ENCODE measurements around the gene HDGFL2. TPM values are rescaled to one million over a fixed set of nuclear protein-coding genes. Genes with fewer than 3 reads are reported as not detected.

HDGFL2 gene
- total and polyA plus RNA-seq, 10 of the 15 experiments (the other 5 are each of a cell fraction or from before 2014, with no cell fraction given): 0.16 to 56.9 (median 25.3) TPM

DNA sequence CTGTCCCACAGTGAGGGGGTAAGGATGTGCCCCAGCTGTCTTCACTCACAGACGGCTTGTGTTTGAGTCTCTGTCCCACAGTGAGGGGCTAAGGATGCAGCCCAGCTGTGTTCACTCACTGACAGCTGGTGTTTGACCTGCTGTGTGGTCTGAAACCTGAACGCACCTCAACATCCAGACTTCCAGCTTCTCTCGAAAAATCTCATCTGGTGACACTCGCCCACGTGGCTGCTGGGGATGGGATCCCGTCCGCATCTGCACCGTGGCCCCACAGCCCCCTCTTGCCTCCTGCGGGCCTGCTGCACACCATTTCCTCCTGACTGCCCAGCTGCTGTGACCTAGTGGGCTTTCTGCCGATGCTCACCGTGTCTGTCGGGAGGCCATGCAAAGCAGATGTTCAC, 42.3 kb upstream of the HDGFL2 start:
- no TSS peak for BruUV-seq (replicated peaks)
- Histone ChIP-seq H3K9me3 (replicated peaks; ENCODE audit: control insufficient read depth, insufficient read depth, low read length) (no peaks in the 10 kb centered on the region), H3K36me3 (ENCODE audit: control insufficient read depth in 2 of 2, insufficient read depth in 2 of 2, low read length in 1 of 2) (peaks cover 18 to 34% of the 10 kb centered on the region in 2 experiments; a peak in 3 of 4 replicates), H3K27me3 (replicated peaks in 1 of 2; ENCODE audit: control insufficient read depth in 2 of 2, insufficient read depth in 2 of 2, low read length in 1 of 2) (no peaks in the 10 kb centered on the region), H3K79me2 (ENCODE audit: control insufficient read depth, insufficient read depth, low read length) (no peaks in the 10 kb centered on the region), H3K4me1 (ENCODE audit: control insufficient read depth, insufficient read depth, low read length) (peaks cover 21% of the 10 kb centered on the region), H3K4me2 (ENCODE audit: control insufficient read depth, insufficient read depth) (no peak overlapping the region), H3K4me3 (no peak overlapping the region), H4K20me1 (ENCODE audit: control insufficient read depth, insufficient read depth) (no peaks in the 10 kb centered on the region), H3K9ac (ENCODE audit: control insufficient read depth, insufficient read depth, low read length) (no peak overlapping the region), H3K27ac (ENCODE audit: control insufficient read depth, insufficient read depth) (no peak overlapping the region), H2AFZ (ENCODE audit: control insufficient read depth, low read depth, low read length) (no peak overlapping the region)
- RAD21 ChIA-PET (ENCODE audit: unreplicated experiment): no interaction called here
- no peak for FAIRE-seq
- no peak for DNase-seq (ENCODE audit: low read depth, low spot score)
- SMC1A ChIA-PET (ENCODE audit: uncharacterized antibody, unreplicated experiment): no interaction called here
- CTCF ChIA-PET: no interaction called here
- WGBS (ENCODE audit: insufficient coverage, insufficient replicate concordance, low lambda C conversion rate, missing lambda C conversion rate): 36% methylated on average over 12 of the region's 12 CpGs
- no peak for TF ChIP-seq PAX5 (IDR thresholded peaks at IDR 0.05; ENCODE audit: borderline replicate concordance, low read depth, low read length)
- TF ChIP-seq NFIC (IDR thresholded peaks at IDR 0.05; ENCODE audit: low read depth, low read length): no peak
- TF ChIP-seq HDGF (IDR thresholded peaks at IDR 0.05): no peak
- in situ Hi-C loops (cut with MboI) (no loop called here), intact Hi-C loops (cut with micrococcal nuclease; ENCODE audit: unreplicated experiment) (no loop called here)
- ATAC-seq: no peak
- POLR2A ChIA-PET: no interaction called here

DNA sequence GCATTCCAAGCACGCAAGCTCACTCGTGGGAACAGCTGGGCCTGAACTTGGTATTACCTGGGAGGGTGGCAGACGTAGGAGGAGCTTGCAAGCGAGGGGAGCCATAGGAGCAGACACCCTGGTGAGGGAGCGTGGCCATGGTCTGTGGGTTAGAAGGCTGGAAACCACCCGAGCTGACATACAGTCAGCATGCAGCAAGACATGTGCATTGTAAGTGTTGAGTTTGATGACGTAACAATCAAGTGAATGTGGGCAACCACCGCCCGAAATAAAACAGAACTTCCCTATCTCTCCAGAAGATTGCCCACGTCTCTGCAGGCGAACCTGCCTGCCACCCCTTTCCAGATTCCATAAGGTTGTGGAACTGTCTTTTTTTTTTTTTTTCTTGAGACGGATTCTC, 41.3 kb upstream of the HDGFL2 start:
- H2AFZ ChIP-seq (ENCODE audit: control insufficient read depth, low read depth, low read length): no peak overlapping the region
- POLR2A ChIA-PET: no interaction called here
- no peak overlapping the region for H3K4me3 ChIP-seq
- no peak overlapping the region for H3K9ac ChIP-seq (ENCODE audit: control insufficient read depth, insufficient read depth, low read length)
- BruUV-seq (replicated peaks): no TSS peak
- RAD21 ChIA-PET (ENCODE audit: unreplicated experiment): no interaction called here
- H3K27me3 ChIP-seq (replicated peaks in 1 of 2; ENCODE audit: control insufficient read depth in 2 of 2, insufficient read depth in 2 of 2, low read length in 1 of 2): no peaks in the 10 kb centered on the region
- no peaks in the 10 kb centered on the region for H4K20me1 ChIP-seq (ENCODE audit: control insufficient read depth, insufficient read depth)
- intact Hi-C loops (cut with micrococcal nuclease; ENCODE audit: unreplicated experiment) (no loop called here), in situ Hi-C loops (cut with MboI) (no loop called here)
- H3K9me3 ChIP-seq (replicated peaks; ENCODE audit: control insufficient read depth, insufficient read depth, low read length): no peaks in the 10 kb centered on the region
- no peak overlapping the region for H3K27ac ChIP-seq (ENCODE audit: control insufficient read depth, insufficient read depth)
- ATAC-seq: no peak
- H3K36me3 ChIP-seq (ENCODE audit: control insufficient read depth in 2 of 2, insufficient read depth in 2 of 2, low read length in 1 of 2): peaks cover 19 to 35% of the 10 kb centered on the region in 2 experiments
- H3K4me2 ChIP-seq (ENCODE audit: control insufficient read depth, insufficient read depth): no peak overlapping the region
- CTCF ChIA-PET: no interaction called here
- SMC1A ChIA-PET (ENCODE audit: uncharacterized antibody, unreplicated experiment): no interaction called here
- H3K79me2 ChIP-seq (ENCODE audit: control insufficient read depth, insufficient read depth, low read length): no peaks in the 10 kb centered on the region
- no peak for FAIRE-seq
- no peak for DNase-seq (ENCODE audit: low read depth, low spot score)
- H3K4me1 ChIP-seq (ENCODE audit: control insufficient read depth, insufficient read depth, low read length): peaks cover 21% of the 10 kb centered on the region
- 71% methylated on average over 11 of the region's 12 CpGs for WGBS (ENCODE audit: insufficient coverage, insufficient replicate concordance, low lambda C conversion rate, missing lambda C conversion rate)
- TF ChIP-seq, protein P1, sequence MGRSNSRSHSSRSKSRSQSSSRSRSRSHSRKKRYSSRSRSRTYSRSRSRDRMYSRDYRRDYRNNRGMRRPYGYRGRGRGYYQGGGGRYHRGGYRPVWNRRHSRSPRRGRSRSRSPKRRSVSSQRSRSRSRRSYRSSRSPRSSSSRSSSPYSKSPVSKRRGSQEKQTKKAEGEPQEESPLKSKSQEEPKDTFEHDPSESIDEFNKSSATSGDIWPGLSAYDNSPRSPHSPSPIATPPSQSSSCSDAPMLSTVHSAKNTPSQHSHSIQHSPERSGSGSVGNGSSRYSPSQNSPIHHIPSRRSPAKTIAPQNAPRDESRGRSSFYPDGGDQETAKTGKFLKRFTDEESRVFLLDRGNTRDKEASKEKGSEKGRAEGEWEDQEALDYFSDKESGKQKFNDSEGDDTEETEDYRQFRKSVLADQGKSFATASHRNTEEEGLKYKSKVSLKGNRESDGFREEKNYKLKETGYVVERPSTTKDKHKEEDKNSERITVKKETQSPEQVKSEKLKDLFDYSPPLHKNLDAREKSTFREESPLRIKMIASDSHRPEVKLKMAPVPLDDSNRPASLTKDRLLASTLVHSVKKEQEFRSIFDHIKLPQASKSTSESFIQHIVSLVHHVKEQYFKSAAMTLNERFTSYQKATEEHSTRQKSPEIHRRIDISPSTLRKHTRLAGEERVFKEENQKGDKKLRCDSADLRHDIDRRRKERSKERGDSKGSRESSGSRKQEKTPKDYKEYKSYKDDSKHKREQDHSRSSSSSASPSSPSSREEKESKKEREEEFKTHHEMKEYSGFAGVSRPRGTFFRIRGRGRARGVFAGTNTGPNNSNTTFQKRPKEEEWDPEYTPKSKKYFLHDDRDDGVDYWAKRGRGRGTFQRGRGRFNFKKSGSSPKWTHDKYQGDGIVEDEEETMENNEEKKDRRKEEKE (IDR thresholded peaks at IDR 0.05): no peak
- no peak for TF ChIP-seq SMAD1 (IDR thresholded peaks at IDR 0.05; ENCODE audit: low read depth, partially characterized antibody)
- TF ChIP-seq MYC (IDR thresholded peaks at IDR 0.05; ENCODE audit: insufficient read depth, insufficient read length, insufficient replicate concordance, low read length, severe bottlenecking): no peak
- TF ChIP-seq RBBP5 (conservative IDR thresholded peaks at IDR 0.05): no peak
- no peak for TF ChIP-seq YBX1 (IDR thresholded peaks at IDR 0.05)
- peak; percentile 15; the same call in 1 of the 2 replicates for TF ChIP-seq RUNX3 (IDR thresholded peaks at IDR 0.05; ENCODE audit: low read length)
- peak; percentile 29; the same call in 1 of the 2 replicates for TF ChIP-seq CREM (IDR thresholded peaks at IDR 0.05; ENCODE audit: low read depth)
- TF ChIP-seq, protein P2, sequence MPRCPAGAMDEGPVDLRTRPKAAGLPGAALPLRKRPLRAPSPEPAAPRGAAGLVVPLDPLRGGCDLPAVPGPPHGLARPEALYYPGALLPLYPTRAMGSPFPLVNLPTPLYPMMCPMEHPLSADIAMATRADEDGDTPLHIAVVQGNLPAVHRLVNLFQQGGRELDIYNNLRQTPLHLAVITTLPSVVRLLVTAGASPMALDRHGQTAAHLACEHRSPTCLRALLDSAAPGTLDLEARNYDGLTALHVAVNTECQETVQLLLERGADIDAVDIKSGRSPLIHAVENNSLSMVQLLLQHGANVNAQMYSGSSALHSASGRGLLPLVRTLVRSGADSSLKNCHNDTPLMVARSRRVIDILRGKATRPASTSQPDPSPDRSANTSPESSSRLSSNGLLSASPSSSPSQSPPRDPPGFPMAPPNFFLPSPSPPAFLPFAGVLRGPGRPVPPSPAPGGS (IDR thresholded peaks at IDR 0.05; ENCODE audit: borderline replicate concordance, insufficient read depth, low read depth, low read length, poor library complexity, severe bottlenecking): no peak
- TF ChIP-seq, protein P3, sequence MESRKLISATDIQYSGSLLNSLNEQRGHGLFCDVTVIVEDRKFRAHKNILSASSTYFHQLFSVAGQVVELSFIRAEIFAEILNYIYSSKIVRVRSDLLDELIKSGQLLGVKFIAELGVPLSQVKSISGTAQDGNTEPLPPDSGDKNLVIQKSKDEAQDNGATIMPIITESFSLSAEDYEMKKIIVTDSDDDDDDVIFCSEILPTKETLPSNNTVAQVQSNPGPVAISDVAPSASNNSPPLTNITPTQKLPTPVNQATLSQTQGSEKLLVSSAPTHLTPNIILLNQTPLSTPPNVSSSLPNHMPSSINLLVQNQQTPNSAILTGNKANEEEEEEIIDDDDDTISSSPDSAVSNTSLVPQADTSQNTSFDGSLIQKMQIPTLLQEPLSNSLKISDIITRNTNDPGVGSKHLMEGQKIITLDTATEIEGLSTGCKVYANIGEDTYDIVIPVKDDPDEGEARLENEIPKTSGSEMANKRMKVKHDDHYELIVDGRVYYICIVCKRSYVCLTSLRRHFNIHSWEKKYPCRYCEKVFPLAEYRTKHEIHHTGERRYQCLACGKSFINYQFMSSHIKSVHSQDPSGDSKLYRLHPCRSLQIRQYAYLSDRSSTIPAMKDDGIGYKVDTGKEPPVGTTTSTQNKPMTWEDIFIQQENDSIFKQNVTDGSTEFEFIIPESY (IDR thresholded peaks at IDR 0.05): no peak
- TF ChIP-seq SREBF2 (IDR thresholded peaks at IDR 0.05; ENCODE audit: low read length): no peak

All from GM12878 (cell line).